ENCODE data around the gene BTN2A1. TPM values are rescaled to one million over a fixed set of nuclear protein-coding genes. Genes with fewer than 3 reads are reported as not detected.
"Not testable (repeated sequence)": the region's sequence is repeated elsewhere in the genome, so short reads cannot be mapped to it uniquely, and the experiment has no call there.

BTN2A1 gene
- total RNA-seq, 4 donors from 2014 or later, result 6.2 to 9.7 (median 8.1) TPM

GRCh38 chr6:26502165-26502564, 44.4 kb downstream of the BTN2A1 start:
- H3K36me3 ChIP-seq, result no peaks in the 10 kb centered on the region
- H3K9me3 ChIP-seq, result no peaks in the 10 kb centered on the region
- H3K27me3 ChIP-seq, result peaks cover 25 to 30% (median 26%) of the 10 kb centered on the region in 3 donors
- H3K4me1 ChIP-seq, result no peaks in the 10 kb centered on the region
- ATAC-seq (no peak), DNase-seq (no peak)
- H3K4me3 ChIP-seq, result peak overlapping the region in 1 of 4 donors; percentile 55
- TF ChIP-seq CTCF (IDR thresholded peaks at IDR 0.05 in 4 of 5, conservative IDR thresholded peaks at IDR 0.05 in 1 of 5), result no peak
- TF ChIP-seq POLR2A (IDR thresholded peaks at IDR 0.05), result no peak
- intact Hi-C loops (cut with DNase I; ENCODE audit: low total_unique reads), result no loop called here
- no peak overlapping the region for H3K27ac ChIP-seq
- in situ Hi-C loops (cut with MboI; ENCODE audit: low sequenced_read_pairs in 4 of 4), result no loop called here

- Histone ChIP-seq H3K9me3 (no peaks in the 10 kb centered on the region), H3K4me3 (no peak overlapping the region), H3K27ac (no peak overlapping the region), H3K36me3 (no peaks in the 10 kb centered on the region), H3K4me1 (no peaks in the 10 kb centered on the region), H3K27me3 (peaks cover 25 to 30% (median 26%) of the 10 kb centered on the region in 3 donors)
- TF ChIP-seq POLR2A (IDR thresholded peaks at IDR 0.05), result no peak
- TF ChIP-seq CTCF (IDR thresholded peaks at IDR 0.05 in 4 of 5, conservative IDR thresholded peaks at IDR 0.05 in 1 of 5), result no peak
- ATAC-seq (no peak), DNase-seq (no peak)
- intact Hi-C loops (cut with DNase I; ENCODE audit: low total_unique reads), result no loop called here
- in situ Hi-C loops (cut with MboI; ENCODE audit: low sequenced_read_pairs in 4 of 4), result no loop called here
Measured at GRCh38 chr6:26502626-26503025, 44.9 kb downstream of the BTN2A1 start.

- Histone ChIP-seq H3K4me3 (no peak overlapping the region), H3K4me1 (no peaks in the 10 kb centered on the region), H3K9me3 (no peaks in the 10 kb centered on the region), H3K36me3 (no peaks in the 10 kb centered on the region), H3K27me3 (peaks cover 6 to 7% (median 7%) of the 10 kb centered on the region in 3 donors), H3K27ac (no peak overlapping the region)
- TF ChIP-seq CTCF (IDR thresholded peaks at IDR 0.05 in 4 of 5, conservative IDR thresholded peaks at IDR 0.05 in 1 of 5) (no peak), POLR2A (IDR thresholded peaks at IDR 0.05) (no peak)
- intact Hi-C loops (cut with DNase I; ENCODE audit: low total_unique reads), result no loop called here
- ATAC-seq, result no peak
- in situ Hi-C loops (cut with MboI; ENCODE audit: low sequenced_read_pairs in 4 of 4), result no loop called here
- no peak for DNase-seq
Measured at GRCh38 chr6:26507658-26508057, 49.9 kb downstream of the BTN2A1 start.

GRCh38 chr6:26511033-26511432, 53.3 kb downstream of the BTN2A1 start:
- intact Hi-C loops (cut with DNase I; ENCODE audit: low total_unique reads); H3K36me3 ChIP-seq; H3K4me1 ChIP-seq; H3K4me3 ChIP-seq; ATAC-seq; H3K9me3 ChIP-seq; DNase-seq; in situ Hi-C loops (cut with MboI; ENCODE audit: low sequenced_read_pairs in 4 of 4); H3K27ac ChIP-seq; H3K27me3 ChIP-seq: not testable (repeated sequence)

GRCh38 chr6:26514984-26515383, 57.2 kb downstream of the BTN2A1 start:
- H3K27me3 ChIP-seq, result no peaks in the 10 kb centered on the region
- in situ Hi-C loops (cut with MboI; ENCODE audit: low sequenced_read_pairs in 4 of 4), result no loop called here
- H3K36me3 ChIP-seq, result no peaks in the 10 kb centered on the region
- intact Hi-C loops (cut with DNase I; ENCODE audit: low total_unique reads), result no loop called here
- TF ChIP-seq CTCF (IDR thresholded peaks at IDR 0.05 in 4 of 5, conservative IDR thresholded peaks at IDR 0.05 in 1 of 5) (no peak), POLR2A (IDR thresholded peaks at IDR 0.05) (no peak)
- H3K9me3 ChIP-seq, result no peaks in the 10 kb centered on the region
- no peak overlapping the region for H3K27ac ChIP-seq
- ATAC-seq, result no peak
- no peak overlapping the region for H3K4me3 ChIP-seq
- H3K4me1 ChIP-seq, result peaks cover under 1% of the 10 kb centered on the region in 2 donors
- no peak for DNase-seq
